GM23248 (cell line): Measurements from ENCODE around the gene SLC30A7. TPM values are rescaled to one million over a fixed set of nuclear protein-coding genes. Genes with fewer than 3 reads are reported as not detected.

Experiments used
- DNase-seq: peaks from one replicate; pipeline ENCODE4 v3.0.0-alpha.2; 2015
- H2AFZ ChIP-seq: fragments of 200-600 bp; sonication (generic); 2 replicates; pipeline ENCODE4 v1.6.1; 2016; ENCODE audit warnings: antibody characterized with exemption
- H3F3A ChIP-seq: fragments of 200-600 bp; sonication (generic); 2 replicates; pipeline ENCODE4 v1.6.1; 2016; ENCODE audit warnings: mild to moderate bottlenecking, antibody characterized with exemption, mixed run types; ENCODE audit not compliant: insufficient read depth
- H3K27ac ChIP-seq: fragments of 200-600 bp; sonication (generic); 2 replicates; pipeline ENCODE4 v1.5.1; 2016; ENCODE audit warnings: mild to moderate bottlenecking
- H3K27me3 ChIP-seq: fragments of 200-600 bp; sonication (generic); replicated peaks from 2 replicates; pipeline ENCODE4 v1.6.1; 2016; ENCODE audit warnings: mild to moderate bottlenecking; ENCODE audit not compliant: insufficient read depth
- H3K36me3 ChIP-seq: fragments of 200-600 bp; sonication (generic); 2 replicates; pipeline ENCODE4 v1.6.1; 2016; ENCODE audit warnings: low read depth, mild to moderate bottlenecking
- H3K4me1 ChIP-seq: fragments of 200-600 bp; sonication (generic); 2 replicates; pipeline ENCODE4 v1.6.1; 2016; ENCODE audit warnings: mild to moderate bottlenecking; ENCODE audit not compliant: insufficient read depth
- H3K4me2 ChIP-seq: fragments of 200-600 bp; sonication (generic); one replicate; pipeline ENCODE4 v1.6.1; 2016; ENCODE audit warnings: mild to moderate bottlenecking; ENCODE audit not compliant: unreplicated experiment
- H3K4me3 ChIP-seq: fragments of 200-600 bp; sonication (generic); 2 replicates; pipeline ENCODE4 v1.5.1; 2016; ENCODE audit warnings: mild to moderate bottlenecking
- H3K79me2 ChIP-seq: fragments of 200-600 bp; sonication (generic); 2 replicates; pipeline ENCODE4 v1.6.1; 2016; ENCODE audit warnings: mild to moderate bottlenecking; ENCODE audit not compliant: insufficient read depth
- H3K9ac ChIP-seq: fragments of 200-600 bp; sonication (generic); 2 replicates; pipeline ENCODE4 v1.6.1; 2016; ENCODE audit warnings: mild to moderate bottlenecking
- H3K9me2 ChIP-seq: fragments of 200-600 bp; sonication (generic); 2 replicates; pipeline ENCODE4 v1.6.1; 2016; ENCODE audit warnings: mixed run types, mild to moderate bottlenecking, moderate library complexity; ENCODE audit not compliant: insufficient read depth
- H3K9me3 ChIP-seq: fragments of 200-600 bp; sonication (generic); one replicate; pipeline ENCODE4 v1.6.1; 2017; ENCODE audit warnings: low read depth
- H4K20me1 ChIP-seq: fragments of 200-600 bp; sonication (generic); 2 replicates; pipeline ENCODE4 v1.6.0; 2016; ENCODE audit not compliant: insufficient read depth
- EZH2 ChIP-seq: fragments of 200-600 bp; sonication (generic); IDR thresholded peaks from 2 replicates; pipeline ENCODE4 v1.6.1; 2018; ENCODE audit warnings: antibody characterized with exemption, mild to moderate bottlenecking; ENCODE audit not compliant: insufficient read depth, poor library complexity, severe bottlenecking
- EZH2phosphoT487 ChIP-seq: fragments of 200-600 bp; sonication (generic); IDR thresholded peaks from 2 replicates; pipeline ENCODE4 v1.6.1; 2018; ENCODE audit warnings: antibody characterized with exemption, moderate library complexity, mild to moderate bottlenecking, low read depth; ENCODE audit not compliant: insufficient read depth
- WGBS, 2 experiments: methylation state at CpG; one replicate each; pipeline ENCODE4 v1.1.6; 2015 to 2017; ENCODE audit warnings: low lambda C conversion rate in 2 of 2, low coverage in 1 of 2; ENCODE audit errors: missing lambda C conversion rate in 2 of 2; 5-methylcytosine and 5-hydroxymethylcytosine counted together
- in situ Hi-C: fragments of 300-500 bp; cut with MboI; formaldehyde crosslinking; loops from 2 replicates; pipeline ENCODE4 v1.15.0; 2020
- polyA plus RNA-seq: library from polyadenylated mRNA; unstranded; fragments of >200 nt; fragmentation: Nextera tagmentation; extraction: Ambion mirVana; gene quantifications from 2 replicates; pipeline ENCODE4 v1.2.1, GENCODE V29; 2016
- total RNA-seq: library from RNA; depleted of rRNA; stranded (reverse); fragments of >200 nt; shearing (Covaris generic); gene quantifications from 2 replicates; pipeline ENCODE4 v1.2.3, GENCODE V29; 2014

Gene SLC30A7
- total and polyA plus RNA-seq, 2 experiments from 2014 or later, result 35.2 to 65.7 TPM

- no peak overlapping the region for H3K27ac ChIP-seq
- no peaks in the 10 kb centered on the region for H3K79me2 ChIP-seq
- H3K4me2 ChIP-seq, result no peak overlapping the region
- no peaks in the 10 kb centered on the region for H3K9me3 ChIP-seq
- no peaks in the 10 kb centered on the region for H4K20me1 ChIP-seq
- H3K9me2 ChIP-seq, result no peaks in the 10 kb centered on the region
- in situ Hi-C loops, result no loop called here
- H2AFZ ChIP-seq, result no peak overlapping the region
- no peaks in the 10 kb centered on the region; the same call in none of the 2 replicates for H3K36me3 ChIP-seq
- WGBS, 2 experiments, result 93 to 97% methylated on average over 2 of the region's 2 CpGs
- no peak overlapping the region for H3K9ac ChIP-seq
- no peak for DNase-seq
- H3F3A ChIP-seq, result no peaks in the 10 kb centered on the region
- H3K4me3 ChIP-seq, result no peak overlapping the region
- no peaks in the 10 kb centered on the region for H3K27me3 ChIP-seq
- TF ChIP-seq EZH2 (no peak), EZH2phosphoT487 (no peak)
- H3K4me1 ChIP-seq, result no peaks in the 10 kb centered on the region
These were observed 21.5 kb upstream of the SLC30A7 start for GRCh38 chr1:100874433-100874832.

- in situ Hi-C loops, result loop anchor here (5.0 to 25.0 kb wide), 2 partner anchors 418 to 1063 kb away; no protein-coding TSS in a partner anchor
- 93 to 95% methylated on average over 3 of the region's 3 CpGs for WGBS, 2 experiments
- Histone ChIP-seq H3K4me3 (no peak overlapping the region), H3K27me3 (no peaks in the 10 kb centered on the region), H2AFZ (no peak overlapping the region), H3K36me3 (no peaks in the 10 kb centered on the region; the same call in none of the 2 replicates), H3K9me2 (no peaks in the 10 kb centered on the region), H3F3A (no peaks in the 10 kb centered on the region), H3K9ac (no peak overlapping the region), H3K4me2 (no peak overlapping the region), H3K27ac (no peak overlapping the region), H4K20me1 (no peaks in the 10 kb centered on the region), H3K79me2 (no peaks in the 10 kb centered on the region), H3K4me1 (no peaks in the 10 kb centered on the region), H3K9me3 (no peaks in the 10 kb centered on the region)
- DNase-seq, result no peak
- TF ChIP-seq EZH2phosphoT487 (no peak), EZH2 (no peak)
These were observed 20.7 kb upstream of the SLC30A7 start for GRCh38 chr1:100875228-100875627.

GRCh38 chr1:100876291-100876690, 19.6 kb upstream of the SLC30A7 start:
- no peaks in the 10 kb centered on the region for H4K20me1 ChIP-seq
- no peak overlapping the region for H2AFZ ChIP-seq
- H3K79me2 ChIP-seq, result no peaks in the 10 kb centered on the region
- no peak overlapping the region for H3K9ac ChIP-seq
- H3K4me2 ChIP-seq, result no peak overlapping the region
- TF ChIP-seq EZH2 (no peak), EZH2phosphoT487 (no peak)
- H3K9me2 ChIP-seq, result no peaks in the 10 kb centered on the region
- no peak for DNase-seq
- no peak overlapping the region for H3K4me3 ChIP-seq
- no peaks in the 10 kb centered on the region for H3K4me1 ChIP-seq
- no peaks in the 10 kb centered on the region for H3K9me3 ChIP-seq
- in situ Hi-C loops, result loop anchor here (5.0 to 25.0 kb wide), 2 partner anchors 419 to 1064 kb away; no protein-coding TSS in a partner anchor
- H3K27me3 ChIP-seq, result no peaks in the 10 kb centered on the region
- no peaks in the 10 kb centered on the region for H3F3A ChIP-seq
- H3K36me3 ChIP-seq, result no peaks in the 10 kb centered on the region; the same call in none of the 2 replicates
- no peak overlapping the region for H3K27ac ChIP-seq

GRCh38 chr1:100879422-100879821, 16.5 kb upstream of the SLC30A7 start:
- no peak overlapping the region for H3K9ac ChIP-seq

GRCh38 chr1:100881687-100882086, 14.2 kb upstream of the SLC30A7 start:
- WGBS, 2 experiments, result 93 to 95% methylated on average over 3 of the region's 3 CpGs
- in situ Hi-C loops, result loop anchor here (25.0 kb wide), 1 partner anchor 1069 kb away; no protein-coding TSS in a partner anchor

More at GRCh38 chr1:100879422-100879821, 16.5 kb upstream of the SLC30A7 start:
- Histone ChIP-seq H3K36me3 (no peaks in the 10 kb centered on the region; the same call in none of the 2 replicates), H3F3A (0 out of 2 replicates have a peak, but pooled peaks cover 4% of the 10 kb centered on the region), H3K4me1 (0 out of 2 replicates have a peak, but pooled peaks cover 10% of the 10 kb centered on the region), H3K27ac (no peak overlapping the region), H4K20me1 (no peaks in the 10 kb centered on the region), H3K9me3 (no peaks in the 10 kb centered on the region), H3K4me3 (no peak overlapping the region), H3K4me2 (no peak overlapping the region), H3K9me2 (no peaks in the 10 kb centered on the region), H2AFZ (no peak overlapping the region), H3K27me3 (no peaks in the 10 kb centered on the region), H3K79me2 (no peaks in the 10 kb centered on the region)
- no peak for TF ChIP-seq EZH2
- no peak for TF ChIP-seq EZH2phosphoT487
- no peak for DNase-seq
- in situ Hi-C loops, result loop anchor here (5.0 to 25.0 kb wide), 2 partner anchors 422 to 1067 kb away; no protein-coding TSS in a partner anchor

More at GRCh38 chr1:100881687-100882086, 14.2 kb upstream of the SLC30A7 start:
- Histone ChIP-seq H3K9me3 (no peaks in the 10 kb centered on the region), H3K9me2 (no peaks in the 10 kb centered on the region), H4K20me1 (no peaks in the 10 kb centered on the region), H3K79me2 (no peaks in the 10 kb centered on the region), H3K4me3 (no peak overlapping the region), H3K9ac (no peak overlapping the region), H3K27ac (no peak overlapping the region), H3K27me3 (no peaks in the 10 kb centered on the region), H2AFZ (no peak overlapping the region), H3K4me2 (no peak overlapping the region), H3K36me3 (no peaks in the 10 kb centered on the region; the same call in none of the 2 replicates), H3F3A (peaks cover 8% of the 10 kb centered on the region; the same call in 1 of the 2 replicates), H3K4me1 (0 out of 2 replicates have a peak, but pooled peaks cover 10% of the 10 kb centered on the region)
- no peak for TF ChIP-seq EZH2phosphoT487
- no peak for TF ChIP-seq EZH2
- no peak for DNase-seq
